Liver (tissue), 3 donors: ENCODE results near the gene PARP4.

Source experiments
- ATF3 ChIP-seq: IDR thresholded peaks from 2 replicates; pipeline ENCODE4 v1.6.1; 2016; ENCODE audit warnings: antibody characterized with exemption
- CTCF ChIP-seq: fragments of 150-350 bp; IDR thresholded peaks from 2 replicates; pipeline ENCODE4 v1.5.1; 2017; ENCODE audit warnings: improper control_type of control experiment, low read depth, low read length; ENCODE audit not compliant: missing input control
- EGR1 ChIP-seq, 2 donors: IDR thresholded peaks; 2 replicates each; pipeline ENCODE4 v1.6.1; 2016 to 2018; ENCODE audit warnings: antibody characterized with exemption in 2 of 2, low read depth in 2 of 2
- FOXA1 ChIP-seq: IDR thresholded peaks from 2 replicates; pipeline ENCODE4 v1.6.1; 2016; ENCODE audit warnings: antibody characterized with exemption
- GABPA ChIP-seq, 2 donors: IDR thresholded peaks in 1 of 2; conservative IDR thresholded peaks in 1 of 2; 2 replicates each; pipeline ENCODE4 v1.6.1; 2016; ENCODE audit warnings: antibody characterized with exemption in 2 of 2, mild to moderate bottlenecking in 1 of 2, moderate library complexity in 1 of 2
- HNF4A ChIP-seq, 2 donors: conservative IDR thresholded peaks; 2 replicates each; pipeline ENCODE4 v1.6.1; 2016; ENCODE audit warnings: antibody characterized with exemption in 2 of 2, mild to moderate bottlenecking in 2 of 2
- HNF4G ChIP-seq: IDR thresholded peaks from 2 replicates; pipeline ENCODE4 v1.6.1; 2016; ENCODE audit warnings: antibody characterized with exemption
- MAX ChIP-seq: IDR thresholded peaks from 2 replicates; pipeline ENCODE4 v1.6.1; 2016; ENCODE audit warnings: antibody characterized with exemption
- RAD21 ChIP-seq, 2 donors: IDR thresholded peaks; 2 replicates each; pipeline ENCODE4 v1.6.1; 2016; ENCODE audit warnings: antibody characterized with exemption in 2 of 2, mild to moderate bottlenecking in 2 of 2
- REST ChIP-seq: IDR thresholded peaks from 2 replicates; pipeline ENCODE4 v1.6.1; 2016; ENCODE audit warnings: antibody characterized with exemption, mild to moderate bottlenecking
- TAF1 ChIP-seq: conservative IDR thresholded peaks from 2 replicates; pipeline ENCODE4 v1.6.1; 2016; ENCODE audit warnings: antibody characterized with exemption, mild to moderate bottlenecking
- YY1 ChIP-seq: IDR thresholded peaks from 2 replicates; pipeline ENCODE4 v1.6.1; 2016; ENCODE audit warnings: antibody characterized with exemption, mild to moderate bottlenecking
- ZBTB33 ChIP-seq: IDR thresholded peaks from 2 replicates; pipeline ENCODE4 v1.6.1; 2016; ENCODE audit warnings: antibody characterized with exemption
- donor health status: healthy.
- donor health status: healthy.

GRCh38 chr13:24511019-24511815 lies 1.4 kb downstream of the PARP4 start:
- TF ChIP-seq REST (no peak), RAD21 (IDR thresholded peaks at IDR 0.05) (no peak), CTCF (no peak), EGR1 (IDR thresholded peaks at IDR 0.05; ENCODE audit: low read depth in 2 of 2) (no peak), ATF3 (no peak), MAX (no peak), ZBTB33 (no peak), FOXA1 (no peak), HNF4A (conservative IDR thresholded peaks at IDR 0.05) (no peak), HNF4G (no peak), GABPA (IDR thresholded peaks at IDR 0.05 in 1 of 2, conservative IDR thresholded peaks at IDR 0.05 in 1 of 2) (no peak), YY1 (no peak), TAF1 (no peak)
